GM23338 (cell line): ENCODE measurements around the gene PHACTR1. TPM values are rescaled to one million over a fixed set of nuclear protein-coding genes. Genes with fewer than 3 reads are reported as not detected.

ENCODE experiments used
- ATAC-seq: fragments of 200-7000 bp; cut with Tn5 transposase; 3 replicates; pipeline ENCODE4 v1.9.1; 2020
- DNase-seq: peaks from one replicate; pipeline ENCODE4 v3.0.0-alpha.2; 2015; ENCODE audit warnings: low spot score
- H2AFZ ChIP-seq: fragments of 200-600 bp; sonication (generic); 2 replicates; pipeline ENCODE4 v1.8.0; 2016; ENCODE audit warnings: antibody characterized with exemption, mild to moderate bottlenecking, moderate library complexity
- H3F3A ChIP-seq: fragments of 200-600 bp; sonication (generic); replicated peaks from 2 replicates; pipeline ENCODE4 v1.8.0; 2017; ENCODE audit warnings: antibody characterized with exemption, mixed run types, low read depth
- H3K27ac ChIP-seq: fragments of 200-600 bp; sonication (generic); 2 replicates; pipeline ENCODE4 v1.6.1; 2016; ENCODE audit warnings: low read depth
- H3K27me3 ChIP-seq: fragments of 200-600 bp; sonication (generic); 2 replicates; pipeline ENCODE4 v1.8.0; 2016; ENCODE audit warnings: mild to moderate bottlenecking, mixed run types, moderate library complexity; ENCODE audit not compliant: insufficient read depth
- H3K36me3 ChIP-seq: fragments of 200-600 bp; sonication (generic); 2 replicates; pipeline ENCODE4 v1.8.0; 2016; ENCODE audit warnings: mild to moderate bottlenecking; ENCODE audit not compliant: insufficient read depth
- H3K4me1 ChIP-seq: fragments of 200-600 bp; sonication (generic); 2 replicates; pipeline ENCODE4 v1.8.0; 2016; ENCODE audit warnings: mild to moderate bottlenecking, moderate library complexity; ENCODE audit not compliant: insufficient read depth
- H3K4me2 ChIP-seq: fragments of 200-600 bp; sonication (generic); 2 replicates; pipeline ENCODE4 v1.7.1; 2017; ENCODE audit warnings: mixed run types
- H3K4me3 ChIP-seq: fragments of 200-600 bp; sonication (generic); 2 replicates; pipeline ENCODE4 v1.6.1; 2016; ENCODE audit warnings: mixed run types
- H3K79me2 ChIP-seq: fragments of 200-600 bp; sonication (generic); replicated peaks from 2 replicates; pipeline ENCODE4 v1.8.0; 2017; ENCODE audit warnings: mild to moderate bottlenecking; ENCODE audit not compliant: insufficient read depth
- H3K9me2 ChIP-seq: fragments of 200-600 bp; sonication (generic); 2 replicates; pipeline ENCODE4 v1.8.0; 2017; ENCODE audit not compliant: insufficient read depth
- H4K20me1 ChIP-seq: fragments of 200-600 bp; sonication (generic); replicated peaks from 2 replicates; pipeline ENCODE4 v1.8.0; 2017; ENCODE audit warnings: mild to moderate bottlenecking; ENCODE audit not compliant: insufficient read depth
- H3K27ac Mint-ChIP-seq: 2 replicates; pipeline ENCODE4 v1.8.0; 2020; ENCODE audit warnings: inconsistent platforms, mild to moderate bottlenecking, moderate library complexity, mixed read lengths
- H3K27me3 Mint-ChIP-seq: 3 replicates; pipeline ENCODE4 v1.8.0; 2022; ENCODE audit warnings: low read depth, mild to moderate bottlenecking, moderate library complexity, mixed read lengths, inconsistent platforms; ENCODE audit not compliant: insufficient read depth, poor library complexity
- H3K36me3 Mint-ChIP-seq: 3 replicates; pipeline ENCODE4 v1.8.0; 2021; ENCODE audit warnings: low read depth, mild to moderate bottlenecking, inconsistent platforms, moderate library complexity, mixed read lengths
- H3K4me1 Mint-ChIP-seq: 3 replicates; pipeline ENCODE4 v1.8.0; 2020; ENCODE audit warnings: mild to moderate bottlenecking, inconsistent platforms, mixed read lengths
- H3K4me3 Mint-ChIP-seq: 3 replicates; pipeline ENCODE4 v1.8.0; 2021; ENCODE audit warnings: moderate library complexity, mild to moderate bottlenecking, inconsistent platforms, mixed read lengths
- H3K9me3 Mint-ChIP-seq: 3 replicates; pipeline ENCODE4 v1.8.0; 2020; ENCODE audit warnings: moderate library complexity, mild to moderate bottlenecking, inconsistent platforms, mixed read lengths
- CREB1 ChIP-seq: fragments of 250-450 bp; sonication (Bioruptor Pico); IDR thresholded peaks from 2 replicates; pipeline ENCODE4 v1.5.0; 2020; ENCODE audit warnings: low read depth, mild to moderate bottlenecking, moderate library complexity
- ETS1 ChIP-seq: IDR thresholded peaks from 2 replicates; pipeline ENCODE4 v1.6.1; 2016; ENCODE audit warnings: antibody characterized with exemption
- EZH2 ChIP-seq: fragments of 200-600 bp; sonication (generic); IDR thresholded peaks from one replicate; pipeline ENCODE4 v1.8.0; 2017; ENCODE audit warnings: antibody characterized with exemption, mild to moderate bottlenecking, low read depth; ENCODE audit not compliant: unreplicated experiment
- EZH2phosphoT487 ChIP-seq: fragments of 200-600 bp; sonication (generic); IDR thresholded peaks from one replicate; pipeline ENCODE4 v1.8.1; 2018; ENCODE audit warnings: antibody characterized with exemption; ENCODE audit not compliant: unreplicated experiment
- NANOG ChIP-seq: IDR thresholded peaks from 2 replicates; pipeline ENCODE4 v1.6.1; 2016; ENCODE audit warnings: antibody characterized with exemption, borderline replicate concordance
- POLR2AphosphoS5 ChIP-seq: IDR thresholded peaks from 2 replicates; pipeline ENCODE4 v1.6.1; 2016; ENCODE audit warnings: antibody characterized with exemption, low read depth
- STAT1 ChIP-seq: IDR thresholded peaks from one replicate; pipeline ENCODE4 v1.6.1; 2016; ENCODE audit warnings: antibody characterized with exemption; ENCODE audit not compliant: unreplicated experiment
- ZNF114 ChIP-seq: fragments of 250-450 bp; sonication (Bioruptor Pico); IDR thresholded peaks from 2 replicates; pipeline ENCODE4 v1.5.0; 2020; ENCODE audit warnings: mild to moderate bottlenecking, moderate library complexity
- ZNF331 ChIP-seq: fragments of 250-450 bp; sonication (Bioruptor Pico); IDR thresholded peaks from 2 replicates; pipeline ENCODE4 v1.5.0; 2020; ENCODE audit warnings: low read depth, mild to moderate bottlenecking, moderate library complexity
- polyA plus RNA-seq: library from polyadenylated mRNA; unstranded; fragments of >200 nt; fragmentation: Nextera tagmentation; extraction: Ambion mirVana; gene quantifications from 2 replicates; pipeline ENCODE4 v1.2.1, GENCODE V29; 2016
- total RNA-seq: library from RNA; depleted of rRNA; stranded (reverse); fragments of >200 nt; shearing (Covaris generic); gene quantifications from 2 replicates; pipeline ENCODE4 v1.2.3, GENCODE V29; 2014
- TF ChIP-seq, protein P1 (sequence below): IDR thresholded peaks from one replicate; pipeline ENCODE4 v1.6.1; 2018; ENCODE audit warnings: antibody characterized with exemption; ENCODE audit not compliant: unreplicated experiment

PHACTR1 gene
- total and polyA plus RNA-seq, 2 experiments from 2014 or later: 5.9 to 19.3 TPM

DNA sequence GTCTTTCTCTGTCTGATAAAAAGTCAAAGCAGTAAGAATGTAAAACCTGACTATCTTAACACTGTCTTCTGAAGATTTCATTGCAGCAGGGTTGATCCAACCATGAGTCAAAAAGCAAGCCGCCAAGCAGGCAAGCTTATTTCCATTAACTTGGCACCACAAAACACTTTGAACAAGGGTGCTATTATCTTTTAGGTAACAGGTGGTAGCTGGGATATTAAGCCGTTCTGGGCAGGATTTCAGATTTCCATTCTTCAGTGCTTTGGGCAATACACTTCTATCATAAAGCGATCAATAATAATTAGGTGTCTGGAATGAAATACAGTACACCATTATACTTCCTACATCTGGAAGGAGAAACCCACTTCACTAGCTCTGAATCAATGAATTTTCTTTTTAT, 429.9 kb downstream of the PHACTR1 start (continued):
- TF ChIP-seq, protein P1, sequence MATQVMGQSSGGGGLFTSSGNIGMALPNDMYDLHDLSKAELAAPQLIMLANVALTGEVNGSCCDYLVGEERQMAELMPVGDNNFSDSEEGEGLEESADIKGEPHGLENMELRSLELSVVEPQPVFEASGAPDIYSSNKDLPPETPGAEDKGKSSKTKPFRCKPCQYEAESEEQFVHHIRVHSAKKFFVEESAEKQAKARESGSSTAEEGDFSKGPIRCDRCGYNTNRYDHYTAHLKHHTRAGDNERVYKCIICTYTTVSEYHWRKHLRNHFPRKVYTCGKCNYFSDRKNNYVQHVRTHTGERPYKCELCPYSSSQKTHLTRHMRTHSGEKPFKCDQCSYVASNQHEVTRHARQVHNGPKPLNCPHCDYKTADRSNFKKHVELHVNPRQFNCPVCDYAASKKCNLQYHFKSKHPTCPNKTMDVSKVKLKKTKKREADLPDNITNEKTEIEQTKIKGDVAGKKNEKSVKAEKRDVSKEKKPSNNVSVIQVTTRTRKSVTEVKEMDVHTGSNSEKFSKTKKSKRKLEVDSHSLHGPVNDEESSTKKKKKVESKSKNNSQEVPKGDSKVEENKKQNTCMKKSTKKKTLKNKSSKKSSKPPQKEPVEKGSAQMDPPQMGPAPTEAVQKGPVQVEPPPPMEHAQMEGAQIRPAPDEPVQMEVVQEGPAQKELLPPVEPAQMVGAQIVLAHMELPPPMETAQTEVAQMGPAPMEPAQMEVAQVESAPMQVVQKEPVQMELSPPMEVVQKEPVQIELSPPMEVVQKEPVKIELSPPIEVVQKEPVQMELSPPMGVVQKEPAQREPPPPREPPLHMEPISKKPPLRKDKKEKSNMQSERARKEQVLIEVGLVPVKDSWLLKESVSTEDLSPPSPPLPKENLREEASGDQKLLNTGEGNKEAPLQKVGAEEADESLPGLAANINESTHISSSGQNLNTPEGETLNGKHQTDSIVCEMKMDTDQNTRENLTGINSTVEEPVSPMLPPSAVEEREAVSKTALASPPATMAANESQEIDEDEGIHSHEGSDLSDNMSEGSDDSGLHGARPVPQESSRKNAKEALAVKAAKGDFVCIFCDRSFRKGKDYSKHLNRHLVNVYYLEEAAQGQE: no peak
- TF ChIP-seq EZH2 (no peak), CREB1 (no peak), ETS1 (no peak), ZNF114 (CRISPR knock-in tag) (no peak), EZH2phosphoT487 (no peak), STAT1 (no peak), ZNF331 (no peak), POLR2AphosphoS5 (no peak), NANOG (no peak)

DNA sequence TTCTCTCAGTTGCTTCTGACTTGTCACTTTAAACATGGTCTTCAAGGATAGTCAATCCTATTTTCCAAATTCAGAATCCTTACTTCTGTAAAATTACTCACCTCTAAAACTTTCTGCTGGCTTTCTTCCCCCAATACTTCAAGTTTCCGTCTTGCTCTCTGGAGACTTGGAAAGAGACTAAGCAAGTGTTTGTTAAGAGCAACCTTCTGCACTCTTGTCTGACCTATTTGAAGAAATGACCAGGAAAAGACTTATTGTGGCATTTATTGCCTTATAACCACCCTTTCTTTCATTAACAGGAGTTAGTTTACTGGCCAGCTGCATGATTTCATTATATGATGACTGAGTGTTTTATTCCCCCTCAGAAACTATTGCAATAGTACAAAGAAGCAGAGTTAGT, 430.8 kb downstream of the PHACTR1 start:
- Histone ChIP-seq H4K20me1 (no peaks in the 10 kb centered on the region), H3K36me3 (no peaks in the 10 kb centered on the region), H3K27ac (no peak overlapping the region), H3F3A (no peaks in the 10 kb centered on the region), H3K4me2 (no peak overlapping the region), H3K27me3 (no peaks in the 10 kb centered on the region), H3K79me2 (no peaks in the 10 kb centered on the region), H3K4me1 (peaks cover 36% of the 10 kb centered on the region), H3K4me3 (no peak overlapping the region), H3K9me2 (no peaks in the 10 kb centered on the region), H2AFZ (no peak overlapping the region)
- ATAC-seq (no peak), DNase-seq (no peak)
- peaks cover 3% of the 10 kb centered on the region for H3K27me3 Mint-ChIP-seq
- H3K36me3 Mint-ChIP-seq: no peaks in the 10 kb centered on the region
- TF ChIP-seq STAT1 (no peak), ZNF331 (no peak)
- TF ChIP-seq, protein P1: no peak
- no peak overlapping the region for H3K4me3 Mint-ChIP-seq
- H3K27ac Mint-ChIP-seq: no peak overlapping the region
- H3K9me3 Mint-ChIP-seq: no peaks in the 10 kb centered on the region
- H3K4me1 Mint-ChIP-seq: peaks cover 32% of the 10 kb centered on the region
